ENCODE measurements around the gene RPS19BP1.
A peak's percentile ranks its signal among the peaks of the same experiment; 100 is the strongest.

RPS19BP1 gene

GRCh38 chr22:39546889-39547586 is 14.5 kb upstream of the RPS19BP1 start:
- TF ChIP-seq CTCF (IDR thresholded peaks at IDR 0.05; ENCODE audit: low read depth, low read length): no peak
- no peak overlapping the region for H3K4me3 ChIP-seq (ENCODE audit: low read depth, low read length)

GRCh38 chr22:39545386-39546365 is 13.1 kb upstream of the RPS19BP1 start:
- no peak for TF ChIP-seq CTCF (IDR thresholded peaks at IDR 0.05; ENCODE audit: low read depth, low read length)

GRCh38 chr22:39543095-39543494 is 10.5 kb upstream of the RPS19BP1 start:
- peak; percentile 30; the same call in 1 of the 2 replicates for TF ChIP-seq CTCF (IDR thresholded peaks at IDR 0.05; ENCODE audit: low read depth, low read length)
- no peak overlapping the region for H3K4me3 ChIP-seq (ENCODE audit: low read depth, low read length)

More at GRCh38 chr22:39545386-39546365, 13.1 kb upstream of the RPS19BP1 start:
- no peak overlapping the region for H3K4me3 ChIP-seq (ENCODE audit: low read depth, low read length)

GRCh38 chr22:39537975-39538374 is 5.4 kb upstream of the RPS19BP1 start:
- no peak overlapping the region for H3K4me3 ChIP-seq (ENCODE audit: low read depth, low read length)
- TF ChIP-seq CTCF (IDR thresholded peaks at IDR 0.05; ENCODE audit: low read depth, low read length): no peak

GRCh38 chr22:39536711-39537110 is 4.2 kb upstream of the RPS19BP1 start:
- H3K4me3 ChIP-seq (ENCODE audit: low read depth, low read length): no peak overlapping the region
- no peak for TF ChIP-seq CTCF (IDR thresholded peaks at IDR 0.05; ENCODE audit: low read depth, low read length)

GRCh38 chr22:39535831-39536449 is 3.4 kb upstream of the RPS19BP1 start:
- TF ChIP-seq CTCF (IDR thresholded peaks at IDR 0.05; ENCODE audit: low read depth, low read length): no peak
- no peak overlapping the region for H3K4me3 ChIP-seq (ENCODE audit: low read depth, low read length)
